ENCODE data around the gene KDM5A.
"Not testable (repeated sequence)": the region's sequence is repeated elsewhere in the genome, so short reads cannot be mapped to it uniquely, and the experiment has no call there.

The KDM5A gene

GRCh38 chr12:332581-333205, 56.4 kb downstream of the KDM5A start:
- no peak for DNase-seq (ENCODE audit: low read depth in 3 of 3)

GRCh38 chr12:331287-331686, 57.8 kb downstream of the KDM5A start:
- DNase-seq (ENCODE audit: low read depth in 3 of 3), result no peak

- no peak for DNase-seq (ENCODE audit: low read depth in 3 of 3)
Observed at GRCh38 chr12:325906-326305, 63.2 kb downstream of the KDM5A start.

- no peak for DNase-seq (ENCODE audit: low read depth in 3 of 3)
Observed at GRCh38 chr12:323507-323906, 65.6 kb downstream of the KDM5A start.

GRCh38 chr12:321606-322326, 67.4 kb downstream of the KDM5A start:
- DNase-seq (ENCODE audit: low read depth in 3 of 3), result no peak

GRCh38 chr12:318759-319515, 70.2 kb downstream of the KDM5A start:
- DNase-seq (ENCODE audit: low read depth in 3 of 3), result no peak

- no peak for DNase-seq (ENCODE audit: low read depth in 3 of 3)
Observed at GRCh38 chr12:308511-308910, 80.6 kb downstream of the KDM5A start.

GRCh38 chr12:307406-307805, 81.7 kb downstream of the KDM5A start:
- DNase-seq (ENCODE audit: low read depth in 3 of 3), result no peak

GRCh38 chr12:304805-305204, 84.3 kb downstream of the KDM5A start:
- DNase-seq (ENCODE audit: low read depth in 3 of 3), result no peak

GRCh38 chr12:302766-303165, 86.4 kb downstream of the KDM5A start:
- DNase-seq (ENCODE audit: low read depth in 3 of 3), result not testable (repeated sequence)

GRCh38 chr12:300166-300565, 89.0 kb downstream of the KDM5A start:
- not testable (repeated sequence) for DNase-seq (ENCODE audit: low read depth in 3 of 3)

GRCh38 chr12:299511-299910, 89.6 kb downstream of the KDM5A start:
- DNase-seq (ENCODE audit: low read depth in 3 of 3), result not testable (repeated sequence)

GRCh38 chr12:298059-298458, 91.1 kb downstream of the KDM5A start:
- DNase-seq (ENCODE audit: low read depth in 3 of 3), result not testable (repeated sequence)

GRCh38 chr12:295132-295531, 94.0 kb downstream of the KDM5A start:
- DNase-seq (ENCODE audit: low read depth in 3 of 3), result no peak

GRCh38 chr12:293199-293598, 95.9 kb downstream of the KDM5A start:
- DNase-seq (ENCODE audit: low read depth in 3 of 3), result no peak

GRCh38 chr12:292186-292585, 96.9 kb downstream of the KDM5A start:
- DNase-seq (ENCODE audit: low read depth in 3 of 3), result no peak

GRCh38 chr12:291153-291723, 97.9 kb downstream of the KDM5A start:
- no peak for DNase-seq (ENCODE audit: low read depth in 3 of 3)

- DNase-seq (ENCODE audit: low read depth in 3 of 3), result no peak
Observed at GRCh38 chr12:288687-289086, 100.4 kb downstream of the KDM5A start.

GRCh38 chr12:286531-287300, 102.4 kb downstream of the KDM5A start:
- DNase-seq (ENCODE audit: low read depth in 3 of 3), result no peak

- no peak for DNase-seq (ENCODE audit: low read depth in 3 of 3)
Observed at GRCh38 chr12:278046-278445, 111.1 kb downstream of the KDM5A start.

- DNase-seq (ENCODE audit: low read depth in 3 of 3), result no peak
Observed at GRCh38 chr12:275812-276211, 113.3 kb downstream of the KDM5A start.

- no peak for DNase-seq (ENCODE audit: low read depth in 3 of 3)
Observed at GRCh38 chr12:273382-273781, 115.7 kb downstream of the KDM5A start.

Measured in stimulated activated CD4-positive, alpha-beta T cell treated with anti-CD3 and anti-CD28 coated beads, TNF-alpha, amount 100 ng/mL, for 24 hours (primary cell).